NK-92 (cell line): Measurements from ENCODE around the gene SRSF12.
"Not testable (repeated sequence)": the region's sequence is repeated elsewhere in the genome, so short reads cannot be mapped to it uniquely, and the experiment has no call there.

Source experiments
- DNase-seq: peaks from one replicate; lab custom pipeline; 2025; ENCODE audit not compliant: unreplicated experiment; lab: John Stamatoyannopoulos, UW

The SRSF12 gene

GRCh38 chr6:89131599-89131998, 13.7 kb upstream of the SRSF12 start:
- DNase-seq, result no peak

- not testable (repeated sequence) for DNase-seq
Measured at GRCh38 chr6:89128256-89128671, 10.4 kb upstream of the SRSF12 start.

- DNase-seq, result no peak
Measured at GRCh38 chr6:89122625-89123024, 4.8 kb upstream of the SRSF12 start.

GRCh38 chr6:89121934-89122333, 4.1 kb upstream of the SRSF12 start:
- no peak for DNase-seq

GRCh38 chr6:89120371-89120770, 2.5 kb upstream of the SRSF12 start:
- DNase-seq, result no peak

- no peak for DNase-seq
Measured at GRCh38 chr6:89118931-89119330, 1.1 kb upstream of the SRSF12 start.

- DNase-seq, result no peak
Measured at GRCh38 chr6:89116702-89117101, 1.2 kb downstream of the SRSF12 start.

- DNase-seq, result no peak
Measured at GRCh38 chr6:89111933-89112332, 5.9 kb downstream of the SRSF12 start.

GRCh38 chr6:89110284-89110683, 7.6 kb downstream of the SRSF12 start:
- no peak for DNase-seq

GRCh38 chr6:89100114-89100513, 17.8 kb downstream of the SRSF12 start:
- no peak for DNase-seq

- no peak for DNase-seq
Measured at GRCh38 chr6:89098461-89098860, 19.4 kb downstream of the SRSF12 start.

- no peak for DNase-seq
Measured at GRCh38 chr6:89087881-89088280, 30.0 kb downstream of the SRSF12 start.

GRCh38 chr6:89085409-89086205, 32.3 kb downstream of the SRSF12 start:
- no peak for DNase-seq

GRCh38 chr6:89084954-89085353, 32.9 kb downstream of the SRSF12 start:
- DNase-seq, result no peak

GRCh38 chr6:89084542-89084941, 33.3 kb downstream of the SRSF12 start:
- no peak for DNase-seq

GRCh38 chr6:89082486-89082891, 35.4 kb downstream of the SRSF12 start:
- DNase-seq, result no peak

GRCh38 chr6:89081423-89082322, 36.2 kb downstream of the SRSF12 start:
- peak; percentile 80 for DNase-seq

- no peak for DNase-seq
Measured at GRCh38 chr6:89081129-89081422, 36.8 kb downstream of the SRSF12 start.

- DNase-seq, result peak; percentile 98
Measured at GRCh38 chr6:89080281-89081128, 37.4 kb downstream of the SRSF12 start, which contains the start of gene PNRC1. Gene PNRC1, plus strand, starts transcription at chr6:89080751. Its CDS starts 144 bp downstream, at chr6:89080895.

- DNase-seq, result no peak
Measured at GRCh38 chr6:89079511-89080234, 38.2 kb downstream of the SRSF12 start.

- no peak for DNase-seq
Measured at GRCh38 chr6:89073840-89074239, 44.0 kb downstream of the SRSF12 start.
